Glomerular visceral epithelial cell (primary cell): ENCODE data around the gene ULK3.
"Not testable (repeated sequence)": the region's sequence is repeated elsewhere in the genome, so short reads cannot be mapped to it uniquely, and the experiment has no call there.

Experiments
- DNase-seq: peaks from one replicate; pipeline ENCODE4 v3.0.0-alpha.2; 2016; ENCODE audit errors: extremely low spot score

Gene ULK3

GRCh38 chr15:74842581-74843444, at the start of gene ULK3:
ULK3 (minus strand) TSS chr15:74843156; CDS start chr15:74843105, 51 bp downstream.
- peak; percentile 83 for DNase-seq

- DNase-seq, result no peak
Measured at GRCh38 chr15:74892313-74892712, 49.4 kb upstream of the ULK3 start.

- no peak for DNase-seq
Measured at GRCh38 chr15:74891469-74891868, 48.5 kb upstream of the ULK3 start.

GRCh38 chr15:74890665-74890960, 47.7 kb upstream of the ULK3 start:
- DNase-seq, result no peak

GRCh38 chr15:74889883-74890664, 47.1 kb upstream of the ULK3 start, which contains the start of gene MPI:
MPI (plus strand) TSS chr15:74890042; CDS start chr15:74890074, 32 bp downstream.
- peak; percentile 80 for DNase-seq

- no peak for DNase-seq
Measured at GRCh38 chr15:74889390-74889882, 46.5 kb upstream of the ULK3 start.

- DNase-seq, result no peak
Measured at GRCh38 chr15:74888716-74889115, 45.8 kb upstream of the ULK3 start.

GRCh38 chr15:74887537-74888193, 44.7 kb upstream of the ULK3 start:
- DNase-seq, result not testable (repeated sequence)

GRCh38 chr15:74885461-74885860, 42.5 kb upstream of the ULK3 start:
- DNase-seq, result no peak

GRCh38 chr15:74884428-74885223, 41.7 kb upstream of the ULK3 start:
- no peak for DNase-seq

GRCh38 chr15:74882528-74882927, 39.6 kb upstream of the ULK3 start:
- no peak for DNase-seq

GRCh38 chr15:74878273-74878672, 35.3 kb upstream of the ULK3 start:
- no peak for DNase-seq

GRCh38 chr15:74873756-74874424, 30.9 kb upstream of the ULK3 start:
- no peak for DNase-seq

- DNase-seq, result peak; percentile 91
Measured at GRCh38 chr15:74873036-74873755, 30.2 kb upstream of the ULK3 start, which contains the start of gene SCAMP2. SCAMP2 (minus strand) TSS chr15:74873365; CDS start chr15:74873255, 110 bp downstream.

- no peak for DNase-seq
Measured at GRCh38 chr15:74872702-74873035, 29.7 kb upstream of the ULK3 start.

GRCh38 chr15:74870436-74871215, 27.7 kb upstream of the ULK3 start:
- no peak for DNase-seq

GRCh38 chr15:74869726-74870407, 26.9 kb upstream of the ULK3 start:
- DNase-seq, result no peak

GRCh38 chr15:74869372-74869725, 26.4 kb upstream of the ULK3 start:
- DNase-seq, result no peak

GRCh38 chr15:74868059-74868458, 25.1 kb upstream of the ULK3 start:
- peak; percentile 48 for DNase-seq
